ENCODE data around the gene C2orf72. TPM values are rescaled to one million over a fixed set of nuclear protein-coding genes. Genes with fewer than 3 reads are reported as not detected.

C2orf72 gene
- total and polyA plus RNA-seq, 10 of the 15 experiments (the other 5 are each of a cell fraction or from before 2014, with no cell fraction given) = under 0.01 to 0.29 (median 0.10) TPM; not detected in 6

GRCh38 chr2:231012463-231012862, 24.9 kb upstream of the C2orf72 start (continued):
- no peak for TF ChIP-seq EP300 (IDR thresholded peaks at IDR 0.05; ENCODE audit: borderline replicate concordance in 1 of 2, control insufficient read depth in 1 of 2, low read depth in 2 of 2, low read length in 2 of 2)
- no peak for TF ChIP-seq ELK1 (IDR thresholded peaks at IDR 0.05; ENCODE audit: low read depth, low read length)
- TF ChIP-seq SUPT20H (IDR thresholded peaks at IDR 0.05; ENCODE audit: borderline replicate concordance, control insufficient read depth, low read depth, low read length) = no peak

- no peaks in the 10 kb centered on the region for H3K79me2 ChIP-seq (ENCODE audit: control insufficient read depth, insufficient read depth, low read length)
- H4K20me1 ChIP-seq (ENCODE audit: control insufficient read depth, insufficient read depth) = no peaks in the 10 kb centered on the region
- ChIA-PET SMC1A (ENCODE audit: uncharacterized antibody, unreplicated experiment) (interaction anchor here (1.2 kb wide), 1 partner anchor 13 kb away, joined by 3 read pairs; no protein-coding TSS in a partner anchor), POLR2A (no interaction called here), RAD21 (ENCODE audit: unreplicated experiment) (no interaction called here), CTCF (no interaction called here)
- H3K4me1 ChIP-seq (ENCODE audit: control insufficient read depth, insufficient read depth, low read length) = no peaks in the 10 kb centered on the region
- H3K36me3 ChIP-seq (ENCODE audit: control insufficient read depth in 2 of 2, insufficient read depth in 2 of 2, low read length in 1 of 2) = no peaks in the 10 kb centered on the region
- intact Hi-C loops (cut with micrococcal nuclease; ENCODE audit: unreplicated experiment) (no loop called here), in situ Hi-C loops (cut with MboI) (no loop called here)
- no peak overlapping the region for H3K27ac ChIP-seq (ENCODE audit: control insufficient read depth, insufficient read depth)
- peaks cover 0 to 4% of the 10 kb centered on the region in 2 experiments; a peak in 2 of 4 replicates for H3K27me3 ChIP-seq (replicated peaks in 1 of 2; ENCODE audit: control insufficient read depth in 2 of 2, insufficient read depth in 2 of 2, low read length in 1 of 2)
- no peak for ATAC-seq
- FAIRE-seq = no peak
- H3K9ac ChIP-seq (ENCODE audit: control insufficient read depth, insufficient read depth, low read length) = no peak overlapping the region
- no peak for TF ChIP-seq HDAC2 (IDR thresholded peaks at IDR 0.05)
- no peak for TF ChIP-seq KDM1A (IDR thresholded peaks at IDR 0.05; ENCODE audit: borderline replicate concordance)
- no peak for TF ChIP-seq PAX8 (IDR thresholded peaks at IDR 0.05)
- TF ChIP-seq SMC3 (IDR thresholded peaks at IDR 0.05; ENCODE audit: borderline replicate concordance, low read length) = no peak
- TF ChIP-seq STAT1 (conservative IDR thresholded peaks at IDR 0.05) = no peak
- TF ChIP-seq ZSCAN29 (IDR thresholded peaks at IDR 0.05) = no peak
- no peak for TF ChIP-seq KLF5 (IDR thresholded peaks at IDR 0.05; ENCODE audit: partially characterized antibody)
- no peak for TF ChIP-seq TBL1XR1 (IDR thresholded peaks at IDR 0.05; ENCODE audit: low read depth, low read length)
- no peak for TF ChIP-seq YBX1 (IDR thresholded peaks at IDR 0.05)
- no peak for TF ChIP-seq ZNF24 (IDR thresholded peaks at IDR 0.05)
- no peak for TF ChIP-seq RCOR1 (conservative IDR thresholded peaks at IDR 0.05; ENCODE audit: low read depth, low read length)
- no peak for TF ChIP-seq ESRRA (IDR thresholded peaks at IDR 0.05; ENCODE audit: low read length)
- no peak for TF ChIP-seq CBX3 (IDR thresholded peaks at IDR 0.05; ENCODE audit: borderline replicate concordance, low read depth)
- TF ChIP-seq BCL3 (IDR thresholded peaks at IDR 0.05; ENCODE audit: borderline replicate concordance, insufficient read depth, low read depth, low read length, poor library complexity, severe bottlenecking) = no peak
- no TSS peak for BruUV-seq (replicated peaks)
- no peak for DNase-seq (ENCODE audit: low read depth, low spot score)
- H3K4me2 ChIP-seq (ENCODE audit: control insufficient read depth, insufficient read depth) = no peak overlapping the region
- 4% methylated on average over 3 of the region's 3 CpGs for WGBS (ENCODE audit: insufficient coverage, insufficient replicate concordance, low lambda C conversion rate, missing lambda C conversion rate)
- no peak overlapping the region for H2AFZ ChIP-seq (ENCODE audit: control insufficient read depth, low read depth, low read length)
- H3K9me3 ChIP-seq (replicated peaks; ENCODE audit: control insufficient read depth, insufficient read depth, low read length) = no peaks in the 10 kb centered on the region
- no peak overlapping the region for H3K4me3 ChIP-seq
These were observed 23.5 kb upstream of the C2orf72 start for GRCh38 chr2:231013820-231014219.

Data from GM12878 (cell line).